ENCODE results near the gene TNFAIP1.
"Not testable (repeated sequence)": the region's sequence is repeated elsewhere in the genome, so short reads cannot be mapped to it uniquely, and the experiment has no call there.

The TNFAIP1 gene

GRCh38 chr17:28328325-28328724 lies 7.2 kb upstream of the TNFAIP1 start:
- TF ChIP-seq JUND (IDR thresholded peaks at IDR 0.05; ENCODE audit: low read depth): no peak
- in situ Hi-C loops (cut with HindIII; ENCODE audit: low pct_unique_long_range_greater_than_20kb, low sequenced_read_pairs): no loop called here
- no peak for DNase-seq (ENCODE audit: low read depth in 1 of 2, low spot score in 1 of 2)

- TF ChIP-seq JUND (IDR thresholded peaks at IDR 0.05; ENCODE audit: low read depth): no peak
- DNase-seq (ENCODE audit: low read depth in 1 of 2, low spot score in 1 of 2): no peak
- in situ Hi-C loops (cut with HindIII; ENCODE audit: low pct_unique_long_range_greater_than_20kb, low sequenced_read_pairs): no loop called here
Measured at GRCh38 chr17:28330671-28331070, 4.9 kb upstream of the TNFAIP1 start.

GRCh38 chr17:28331891-28332420 lies 3.6 kb upstream of the TNFAIP1 start:
- in situ Hi-C loops (cut with HindIII; ENCODE audit: low pct_unique_long_range_greater_than_20kb, low sequenced_read_pairs): no loop called here
- no peak for DNase-seq (ENCODE audit: low read depth in 1 of 2, low spot score in 1 of 2)

GRCh38 chr17:28333083-28333746 lies 2.3 kb upstream of the TNFAIP1 start:
- in situ Hi-C loops (cut with HindIII; ENCODE audit: low pct_unique_long_range_greater_than_20kb, low sequenced_read_pairs): no loop called here
- no peak for TF ChIP-seq JUND (IDR thresholded peaks at IDR 0.05; ENCODE audit: low read depth)
- DNase-seq (ENCODE audit: low read depth in 1 of 2, low spot score in 1 of 2): no peak

More at GRCh38 chr17:28331891-28332420, 3.6 kb upstream of the TNFAIP1 start:
- TF ChIP-seq JUND (IDR thresholded peaks at IDR 0.05; ENCODE audit: low read depth): no peak

GRCh38 chr17:28334171-28334570 lies 1.4 kb upstream of the TNFAIP1 start:
- in situ Hi-C loops (cut with HindIII; ENCODE audit: low pct_unique_long_range_greater_than_20kb, low sequenced_read_pairs): no loop called here
- no peak for TF ChIP-seq JUND (IDR thresholded peaks at IDR 0.05; ENCODE audit: low read depth)
- no peak for DNase-seq (ENCODE audit: low read depth in 1 of 2, low spot score in 1 of 2)

GRCh38 chr17:28334666-28335200 lies 828 bp upstream of the TNFAIP1 start:
- no peak for TF ChIP-seq JUND (IDR thresholded peaks at IDR 0.05; ENCODE audit: low read depth)
- no peak for DNase-seq (ENCODE audit: low read depth in 1 of 2, low spot score in 1 of 2)
- in situ Hi-C loops (cut with HindIII; ENCODE audit: low pct_unique_long_range_greater_than_20kb, low sequenced_read_pairs): no loop called here

- DNase-seq (ENCODE audit: low read depth in 1 of 2, low spot score in 1 of 2): peak in 1 of 2 experiments; percentile 69
- no peak for TF ChIP-seq JUND (IDR thresholded peaks at IDR 0.05; ENCODE audit: low read depth)
- in situ Hi-C loops (cut with HindIII; ENCODE audit: low pct_unique_long_range_greater_than_20kb, low sequenced_read_pairs): no loop called here
Measured at GRCh38 chr17:28335959-28336871, 654 bp downstream of the TNFAIP1 start.

GRCh38 chr17:28338056-28338768 lies 2.7 kb downstream of the TNFAIP1 start:
- TF ChIP-seq JUND (IDR thresholded peaks at IDR 0.05; ENCODE audit: low read depth): no peak
- DNase-seq (ENCODE audit: low read depth in 1 of 2, low spot score in 1 of 2): no peak
- in situ Hi-C loops (cut with HindIII; ENCODE audit: low pct_unique_long_range_greater_than_20kb, low sequenced_read_pairs): no loop called here

GRCh38 chr17:28338769-28339212 lies 3.2 kb downstream of the TNFAIP1 start:
- DNase-seq (ENCODE audit: low read depth in 1 of 2, low spot score in 1 of 2); in situ Hi-C loops (cut with HindIII; ENCODE audit: low pct_unique_long_range_greater_than_20kb, low sequenced_read_pairs): not testable (repeated sequence)

- no peak for TF ChIP-seq JUND (IDR thresholded peaks at IDR 0.05; ENCODE audit: low read depth)
- no peak for DNase-seq (ENCODE audit: low read depth in 1 of 2, low spot score in 1 of 2)
- in situ Hi-C loops (cut with HindIII; ENCODE audit: low pct_unique_long_range_greater_than_20kb, low sequenced_read_pairs): no loop called here
Measured at GRCh38 chr17:28339431-28339830, 3.9 kb downstream of the TNFAIP1 start.

GRCh38 chr17:28340374-28340773 lies 4.8 kb downstream of the TNFAIP1 start:
- in situ Hi-C loops (cut with HindIII; ENCODE audit: low pct_unique_long_range_greater_than_20kb, low sequenced_read_pairs): no loop called here
- TF ChIP-seq JUND (IDR thresholded peaks at IDR 0.05; ENCODE audit: low read depth): no peak
- DNase-seq (ENCODE audit: low read depth in 1 of 2, low spot score in 1 of 2): no peak

GRCh38 chr17:28341516-28341915 lies 6.0 kb downstream of the TNFAIP1 start:
- in situ Hi-C loops (cut with HindIII; ENCODE audit: low pct_unique_long_range_greater_than_20kb, low sequenced_read_pairs): no loop called here
- no peak for TF ChIP-seq JUND (IDR thresholded peaks at IDR 0.05; ENCODE audit: low read depth)

More at GRCh38 chr17:28341516-28341915, 6.0 kb downstream of the TNFAIP1 start:
- DNase-seq (ENCODE audit: low read depth in 1 of 2, low spot score in 1 of 2): no peak

All from T47D (cell line).